Pulmonary artery endothelial cell (primary cell): ENCODE results near the gene NADK. TPM values are rescaled to one million over a fixed set of nuclear protein-coding genes. Genes with fewer than 3 reads are reported as not detected.

ENCODE experiments used
- DNase-seq: peaks from one replicate; pipeline ENCODE4 v3.0.0-alpha.2; 2011; ENCODE audit warnings: low read depth, low spot score
- total RNA-seq: library from RNA; depleted of rRNA; stranded (reverse); fragments of >200 nt; gene quantifications from 2 replicates; pipeline ENCODE4 v1.2.3, GENCODE V29; 2014

Gene NADK, protein sequence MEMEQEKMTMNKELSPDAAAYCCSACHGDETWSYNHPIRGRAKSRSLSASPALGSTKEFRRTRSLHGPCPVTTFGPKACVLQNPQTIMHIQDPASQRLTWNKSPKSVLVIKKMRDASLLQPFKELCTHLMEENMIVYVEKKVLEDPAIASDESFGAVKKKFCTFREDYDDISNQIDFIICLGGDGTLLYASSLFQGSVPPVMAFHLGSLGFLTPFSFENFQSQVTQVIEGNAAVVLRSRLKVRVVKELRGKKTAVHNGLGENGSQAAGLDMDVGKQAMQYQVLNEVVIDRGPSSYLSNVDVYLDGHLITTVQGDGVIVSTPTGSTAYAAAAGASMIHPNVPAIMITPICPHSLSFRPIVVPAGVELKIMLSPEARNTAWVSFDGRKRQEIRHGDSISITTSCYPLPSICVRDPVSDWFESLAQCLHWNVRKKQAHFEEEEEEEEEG
- total RNA-seq, result 47.3 and 56.7 TPM in 2 replicates

DNA sequence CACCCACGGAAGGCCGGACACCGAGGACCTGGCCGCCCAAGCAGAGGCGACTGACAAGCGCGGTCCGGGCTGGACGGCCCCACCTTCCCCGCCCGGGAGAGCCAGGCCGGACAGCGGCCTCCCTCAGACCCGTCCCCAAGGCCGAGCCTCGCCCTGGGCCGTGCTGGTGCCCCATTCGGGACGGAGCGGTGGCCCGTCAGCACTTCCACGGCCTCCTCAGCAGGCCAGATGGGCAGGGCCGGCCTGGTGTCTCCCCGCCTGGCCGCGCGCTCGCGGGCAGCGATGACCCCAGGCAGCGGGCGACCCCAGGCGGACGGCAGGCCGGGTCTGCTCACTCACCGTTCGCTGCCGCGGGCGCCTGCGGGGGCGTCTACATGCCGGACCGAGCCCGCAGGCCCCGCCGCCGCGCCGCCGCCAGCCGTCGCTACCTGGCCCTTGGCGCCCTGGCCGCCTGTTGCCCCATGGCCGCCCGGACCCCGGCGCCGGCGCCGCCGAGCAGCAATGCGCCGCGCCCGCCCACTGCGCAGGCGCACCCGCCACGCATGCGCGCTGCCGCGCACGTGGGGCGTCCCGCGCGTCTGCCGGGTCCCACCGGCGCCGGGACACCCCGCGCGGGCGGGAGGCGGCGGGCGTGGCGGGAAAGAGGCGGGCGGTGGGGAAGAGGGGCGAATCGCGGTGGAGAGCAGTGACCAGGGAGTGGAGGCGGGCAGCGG is at the start of gene NADK:
TSS of gene NADK (minus strand) at position 521 of the 713 bp plus-strand sequence. CDS start 13,064 bp downstream, outside the sequence.
- DNase-seq, result no peak

GRCh38 chr1:1827089-1827848 is 49.0 kb upstream of the NADK start:
- DNase-seq, result no peak

DNA sequence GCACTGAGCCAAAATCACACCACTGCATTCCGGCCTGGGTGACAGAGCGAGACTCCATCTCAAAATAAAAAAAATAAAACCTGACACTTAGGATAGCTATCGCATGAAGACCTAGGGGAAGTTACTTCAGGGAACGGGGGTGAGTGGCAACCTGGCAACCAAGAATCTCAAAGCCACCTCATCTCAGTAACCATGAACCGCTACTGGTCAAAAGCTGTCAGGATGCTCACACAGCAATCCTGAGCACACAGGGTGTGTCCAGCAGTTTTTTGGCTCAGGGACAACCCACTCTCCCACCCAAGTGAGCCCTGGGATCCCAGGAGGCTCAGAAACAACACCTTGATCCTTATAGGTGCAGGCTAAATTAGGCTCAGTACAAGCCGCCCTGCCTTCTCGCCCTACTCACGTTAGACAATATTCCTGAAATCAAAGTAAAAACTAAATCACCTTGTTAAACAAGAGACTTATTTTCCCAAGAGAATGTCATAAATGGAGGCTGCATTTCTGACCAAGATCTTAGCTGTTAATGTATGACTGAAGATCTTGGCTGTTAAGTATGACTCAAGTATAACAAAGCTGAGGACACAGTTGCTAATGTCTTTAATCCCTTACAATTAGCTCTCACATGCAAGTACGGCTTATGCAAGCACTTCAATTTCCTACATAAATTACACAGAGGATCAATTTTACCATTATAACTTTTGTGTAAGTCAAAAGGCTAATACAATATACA is 48.3 kb upstream of the NADK start:
- DNase-seq, result no peak

GRCh38 chr1:1825217-1825616 is 46.9 kb upstream of the NADK start:
- no peak for DNase-seq

- DNase-seq, result no peak
Observed at GRCh38 chr1:1819762-1820161, 41.5 kb upstream of the NADK start.

- no peak for DNase-seq
Observed at GRCh38 chr1:1817221-1817620, 39.0 kb upstream of the NADK start.

- no peak for DNase-seq
Observed at GRCh38 chr1:1815606-1816281, 37.5 kb upstream of the NADK start.

DNA sequence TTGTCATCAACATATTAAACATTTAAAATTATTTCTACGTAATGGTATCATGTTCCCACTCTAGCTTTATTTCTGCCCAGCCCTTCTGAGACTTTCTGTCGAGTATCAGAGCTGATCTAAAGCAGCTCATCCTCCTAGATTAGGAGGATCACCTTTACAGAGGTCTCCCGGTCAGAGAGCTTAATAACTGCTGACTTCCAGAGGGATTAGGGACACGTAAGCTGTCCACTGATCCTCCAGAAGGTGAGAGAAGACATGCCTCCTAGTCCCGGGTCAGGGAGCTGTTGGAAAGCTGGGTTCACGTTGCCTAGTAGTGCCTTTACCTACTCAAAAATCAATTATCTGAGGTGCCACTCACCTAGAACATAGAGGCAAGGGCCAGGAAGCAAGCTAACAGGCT is 31.2 kb upstream of the NADK start:
- DNase-seq, result no peak

DNA sequence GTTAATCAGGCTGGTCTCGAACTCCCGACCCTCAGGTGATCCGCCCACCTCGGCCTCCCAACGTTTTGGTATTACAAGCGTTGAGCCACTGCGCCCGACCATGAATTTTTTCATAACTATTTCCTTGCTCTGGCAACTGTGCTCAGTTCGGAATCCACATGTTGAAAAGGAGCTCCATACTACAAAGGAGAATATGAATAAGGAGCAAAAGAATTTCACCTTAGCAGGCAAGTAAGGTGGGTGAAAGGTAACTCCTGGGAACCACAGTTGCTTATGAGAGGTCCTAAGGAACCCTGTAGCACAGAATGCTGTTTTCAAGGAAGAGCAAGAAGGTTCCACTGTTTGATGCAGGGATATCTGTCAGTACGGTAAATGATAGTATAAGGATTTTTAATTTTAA is 29.9 kb upstream of the NADK start:
- no peak for DNase-seq

GRCh38 chr1:1806890-1807289 is 28.6 kb upstream of the NADK start:
- DNase-seq, result no peak

DNA sequence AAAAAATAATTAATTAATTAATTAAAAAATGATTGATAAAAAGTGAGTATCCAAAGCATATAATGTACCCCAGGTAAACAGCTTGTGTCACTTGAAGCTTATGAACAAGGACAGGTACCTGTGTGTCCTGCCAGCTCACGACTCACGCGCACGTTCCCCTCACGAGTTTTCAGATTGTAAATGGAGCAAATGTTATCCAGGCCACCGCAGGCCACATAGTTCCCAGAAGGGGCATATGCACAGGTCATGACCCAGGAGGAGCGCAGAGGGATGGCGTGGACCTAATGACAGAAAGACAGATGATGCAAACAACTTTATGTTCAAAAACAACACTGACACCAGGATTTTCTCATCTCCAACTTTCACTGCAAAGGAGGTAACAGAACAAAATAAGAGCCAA is 26.0 kb upstream of the NADK start:
- DNase-seq, result no peak

DNA sequence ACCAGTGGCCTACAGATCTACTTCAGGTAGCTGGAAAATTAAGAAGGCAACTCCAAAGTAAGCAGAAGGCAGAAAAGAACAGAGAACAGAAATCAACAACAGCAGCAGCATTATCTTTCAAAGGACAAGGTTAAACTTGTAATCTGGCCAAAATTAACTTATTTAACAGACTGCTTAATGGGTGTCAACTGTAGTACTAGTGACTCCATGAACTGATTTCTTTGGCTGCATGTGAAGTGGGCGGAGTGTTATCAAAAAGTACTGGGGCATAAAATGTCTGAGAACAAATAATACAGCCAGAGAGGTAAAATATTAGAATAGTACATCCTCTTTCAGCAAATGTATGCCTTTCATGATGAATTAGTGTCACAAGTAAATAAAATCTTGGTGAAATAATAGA is 24.6 kb upstream of the NADK start:
- no peak for DNase-seq

DNA sequence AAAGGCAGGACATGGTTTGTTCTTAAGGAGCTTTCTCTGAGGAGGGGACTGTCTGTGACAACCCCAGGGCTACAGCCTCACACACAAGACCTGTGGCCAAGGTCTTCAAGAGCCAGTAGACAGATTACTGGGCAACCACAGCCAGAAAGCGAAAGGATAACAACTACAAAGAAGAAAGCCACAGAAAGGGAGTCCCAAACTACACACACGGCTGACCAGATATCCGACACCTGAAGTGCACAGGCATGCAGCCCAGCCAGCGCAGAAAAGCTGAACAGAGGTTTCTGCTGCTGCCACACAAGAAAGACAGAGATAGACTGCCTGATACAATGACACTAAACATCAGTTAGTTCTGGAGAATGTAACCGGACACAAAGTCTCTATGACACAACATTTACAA is 21.4 kb upstream of the NADK start:
- DNase-seq, result no peak

DNA sequence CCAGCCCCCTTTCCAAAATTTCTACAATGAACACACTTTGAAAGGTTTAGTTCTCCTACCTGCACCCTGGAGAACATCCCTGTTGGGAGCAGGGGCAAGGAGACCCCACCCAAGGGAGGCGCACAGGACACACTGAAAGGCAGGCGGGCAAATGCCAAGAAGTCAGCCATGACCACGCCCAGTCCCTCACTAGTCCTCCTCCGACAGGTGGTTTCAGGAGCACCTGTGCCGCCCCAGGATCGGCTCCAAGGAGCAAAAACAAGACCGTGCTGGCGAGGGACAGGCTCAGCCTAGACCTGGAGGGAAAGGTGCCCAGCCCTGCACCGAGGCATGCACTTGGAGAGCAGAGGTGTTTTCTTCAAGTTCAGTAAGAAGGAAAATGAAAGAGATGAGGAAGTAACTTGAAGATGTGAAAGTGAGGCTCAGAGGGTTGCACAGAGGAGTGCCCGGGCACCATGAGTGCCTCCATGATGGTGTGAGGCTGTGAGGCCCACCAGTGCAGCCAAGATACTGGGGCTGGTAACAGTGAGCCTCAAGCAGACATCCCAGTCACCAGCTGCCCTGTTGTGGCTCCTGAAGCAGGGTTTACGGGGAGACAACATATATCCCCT is 19.6 kb upstream of the NADK start:
- DNase-seq, result no peak

GRCh38 chr1:1796466-1796865 is 18.2 kb upstream of the NADK start:
- no peak for DNase-seq

GRCh38 chr1:1794999-1795398 is 16.7 kb upstream of the NADK start:
- no peak for DNase-seq

- DNase-seq, result no peak
Observed at GRCh38 chr1:1793481-1794244, 15.4 kb upstream of the NADK start.

GRCh38 chr1:1788646-1789431 is 10.6 kb upstream of the NADK start:
- DNase-seq, result no peak

- DNase-seq, result no peak
Observed at GRCh38 chr1:1788136-1788535, 9.9 kb upstream of the NADK start.
